Thoracic aorta (tissue), 2 donors: ENCODE measurements around the gene S100A8. TPM values are rescaled to one million over a fixed set of nuclear protein-coding genes. Genes with fewer than 3 reads are reported as not detected.
"Not testable (repeated sequence)": the region's sequence is repeated elsewhere in the genome, so short reads cannot be mapped to it uniquely, and the experiment has no call there.

Experiments used
- ATAC-seq: fragments of 150-250 bp; one replicate; pipeline ENCODE4 v1.8.0; 2017; ENCODE audit warnings: low read depth; ENCODE audit not compliant: insufficient number of reproducible peaks, low FRiP score
- DNase-seq: peaks from one replicate; pipeline ENCODE4 v3.0.0-alpha.2; 2020; ENCODE audit warnings: low spot score
- H3K27ac ChIP-seq, 2 donors: fragments of 200-600 bp; sonication (generic); 1 replicate in 1 of 2; 2 replicates in 1 of 2; pipeline ENCODE4 v1.5.1; 2016; ENCODE audit warnings: mild to moderate bottlenecking in 2 of 2, moderate library complexity in 2 of 2
- H3K27me3 ChIP-seq: fragments of 200-600 bp; sonication (generic); replicated peaks from 2 replicates; pipeline ENCODE4 v1.6.0; 2016; ENCODE audit warnings: mild to moderate bottlenecking; ENCODE audit not compliant: insufficient read depth
- H3K36me3 ChIP-seq: fragments of 200-600 bp; sonication (generic); one replicate; pipeline ENCODE4 v1.5.1; 2016
- H3K4me1 ChIP-seq, 2 donors: fragments of 200-600 bp; sonication (generic); 1 replicate in 1 of 2; 2 replicates in 1 of 2; pipeline versions ENCODE4 v1.5.1 to v1.6.0; 2016; ENCODE audit warnings: low read depth in 2 of 2, mild to moderate bottlenecking in 1 of 2; ENCODE audit not compliant: control insufficient read depth in 1 of 2
- H3K4me3 ChIP-seq: fragments of 200-600 bp; sonication (generic); 2 replicates; pipeline ENCODE4 v1.5.1; 2016; ENCODE audit warnings: mild to moderate bottlenecking
- H3K9me3 ChIP-seq: fragments of 200-600 bp; sonication (generic); 2 replicates; pipeline ENCODE4 v1.5.1; 2016
- CTCF ChIP-seq: fragments of 200-600 bp; sonication (generic); IDR thresholded peaks from one replicate; pipeline ENCODE4 v1.5.1; 2019; ENCODE audit warnings: antibody characterized with exemption
- total RNA-seq, 2 donors: library from RNA; depleted of rRNA; stranded (reverse); fragments of >200 nt; gene quantifications; one replicate each; pipeline versions ENCODE4 v1.1.0 to v1.2.3, GENCODE V29; 2016

Gene S100A8
- total RNA-seq, 2 donors from 2014 or later = 31.5 to 95.4 TPM

- no peak within 1 kb of the TSS for H3K27ac ChIP-seq
- no peak for DNase-seq
- TF ChIP-seq CTCF = no peak
These were observed 25.1 kb upstream of the S100A8 start, which contains the start of gene S100A7A for GRCh38 chr1:153415850-153416570. S100A7A (plus strand) TSS chr1:153416520; CDS start chr1:153418083, 1,563 bp downstream.

GRCh38 chr1:153413961-153414360, 23.1 kb upstream of the S100A8 start:
- not testable (repeated sequence) for ATAC-seq, H3K27ac ChIP-seq, H3K4me3 ChIP-seq, H3K36me3 ChIP-seq, H3K27me3 ChIP-seq, H3K4me1 ChIP-seq, DNase-seq, H3K9me3 ChIP-seq

More at GRCh38 chr1:153415850-153416570, 25.1 kb upstream of the S100A8 start, which contains the start of gene S100A7A:
- Histone ChIP-seq H3K4me3 (no peak within 1 kb of the TSS), H3K27me3 (no peaks in the 10 kb centered on the region), H3K36me3 (no peaks in the 10 kb centered on the region), H3K9me3 (no peaks in the 10 kb centered on the region), H3K4me1 (no peaks in the 10 kb centered on the region)
- no peak for ATAC-seq

GRCh38 chr1:153407274-153407673, 16.4 kb upstream of the S100A8 start:
- not testable (repeated sequence) for H3K9me3 ChIP-seq, H3K27ac ChIP-seq, H3K27me3 ChIP-seq, DNase-seq, H3K36me3 ChIP-seq, ATAC-seq, H3K4me3 ChIP-seq, H3K4me1 ChIP-seq

- DNase-seq = not testable (repeated sequence)
These were observed 15.1 kb upstream of the S100A8 start for GRCh38 chr1:153405825-153406599.

GRCh38 chr1:153404768-153405167, 13.9 kb upstream of the S100A8 start:
- no peaks in the 10 kb centered on the region for H3K4me1 ChIP-seq
- H3K4me3 ChIP-seq = no peak overlapping the region
- no peaks in the 10 kb centered on the region for H3K36me3 ChIP-seq
- no peak for ATAC-seq
- H3K27ac ChIP-seq = no peak overlapping the region
- peak; percentile 43 for TF ChIP-seq CTCF
- no peaks in the 10 kb centered on the region for H3K27me3 ChIP-seq
- no peak for DNase-seq
- no peaks in the 10 kb centered on the region for H3K9me3 ChIP-seq

More at GRCh38 chr1:153405825-153406599, 15.1 kb upstream of the S100A8 start:
- H3K27ac ChIP-seq, H3K4me3 ChIP-seq, H3K27me3 ChIP-seq, H3K9me3 ChIP-seq, H3K36me3 ChIP-seq, H3K4me1 ChIP-seq, ATAC-seq: not testable (repeated sequence)

GRCh38 chr1:153404086-153404635, 13.3 kb upstream of the S100A8 start:
- H3K4me1 ChIP-seq = no peaks in the 10 kb centered on the region
- ATAC-seq (no peak), DNase-seq (no peak)
- TF ChIP-seq CTCF = no peak
- H3K36me3 ChIP-seq = no peaks in the 10 kb centered on the region
- H3K4me3 ChIP-seq = no peak overlapping the region
- no peaks in the 10 kb centered on the region for H3K9me3 ChIP-seq
- H3K27me3 ChIP-seq = no peaks in the 10 kb centered on the region
- H3K27ac ChIP-seq = no peak overlapping the region
